SK-N-SH treated with all-trans-retinoic acid at 6 μM for 48 hours (cell line): ENCODE results near the gene CCSER1.

ENCODE experiments used
- ARNTL ChIP-seq: fragments of 450-650 bp; formaldehyde crosslinking; IDR thresholded peaks from 2 replicates; pipeline ENCODE4 v1.5.0; 2020; ENCODE audit warnings: low read depth, mild to moderate bottlenecking, moderate library complexity, borderline replicate concordance
- BACH2 ChIP-seq: fragments of 250-450 bp; sonication (Bioruptor Pico); IDR thresholded peaks from 2 replicates; pipeline ENCODE4 v1.9.0; 2021; ENCODE audit warnings: mild to moderate bottlenecking, borderline replicate concordance
- CSDC2 ChIP-seq: fragments of 250-450 bp; sonication (Bioruptor Pico); IDR thresholded peaks from 2 replicates; pipeline ENCODE4 v1.5.0; 2020; ENCODE audit warnings: mild to moderate bottlenecking, moderate library complexity
- OSR1 ChIP-seq: fragments of 250-450 bp; sonication (Bioruptor Pico); IDR thresholded peaks from 2 replicates; pipeline ENCODE4 v1.8.0; 2022; ENCODE audit warnings: moderate library complexity, mild to moderate bottlenecking, inconsistent platforms
- PPARA ChIP-seq: fragments of 250-450 bp; sonication (Bioruptor Pico); IDR thresholded peaks from 2 replicates; pipeline ENCODE4 v1.5.0; 2020; ENCODE audit warnings: mild to moderate bottlenecking, borderline replicate concordance
- RARB ChIP-seq: fragments of 250-450 bp; sonication (Bioruptor Pico); IDR thresholded peaks from 2 replicates; pipeline ENCODE4 v1.8.0; 2021; ENCODE audit warnings: mild to moderate bottlenecking, moderate library complexity
- TCF4 ChIP-seq: fragments of 250-450 bp; sonication (Bioruptor Pico); IDR thresholded peaks from 2 replicates; pipeline ENCODE4 v1.8.0; 2021; ENCODE audit warnings: mild to moderate bottlenecking, moderate library complexity, borderline replicate concordance
- ZC3H10 ChIP-seq: fragments of 250-450 bp; sonication (Bioruptor Pico); IDR thresholded peaks from 2 replicates; pipeline ENCODE4 v1.5.1; 2021; ENCODE audit warnings: mild to moderate bottlenecking, moderate library complexity
- ZFP3 ChIP-seq: fragments of 250-450 bp; sonication (Bioruptor Pico); IDR thresholded peaks from 2 replicates; pipeline ENCODE4 v1.5.0; 2020; ENCODE audit warnings: mild to moderate bottlenecking, moderate library complexity
- ZFP30 ChIP-seq: fragments of 450-650 bp; formaldehyde crosslinking; IDR thresholded peaks from 2 replicates; pipeline ENCODE4 v1.5.0; 2022; ENCODE audit warnings: mild to moderate bottlenecking, moderate library complexity
- ZNF565 ChIP-seq: fragments of 450-650 bp; formaldehyde crosslinking; conservative IDR thresholded peaks from 2 replicates; pipeline ENCODE4 v1.5.0; 2020; ENCODE audit warnings: low read depth, mild to moderate bottlenecking, moderate library complexity
- TF ChIP-seq, protein P1 (sequence below): fragments of 250-450 bp; sonication (Bioruptor Pico); IDR thresholded peaks from 2 replicates; pipeline ENCODE4 v1.8.0; 2021; ENCODE audit warnings: low read depth, mild to moderate bottlenecking, moderate library complexity, borderline replicate concordance
- TF ChIP-seq, protein P2 (sequence below): fragments of 250-450 bp; sonication (Bioruptor Pico); IDR thresholded peaks from 2 replicates; pipeline ENCODE4 v1.5.1; 2021; ENCODE audit warnings: mild to moderate bottlenecking, moderate library complexity
- TF ChIP-seq, protein P3 (sequence below): fragments of 250-450 bp; sonication (Bioruptor Pico); IDR thresholded peaks from 2 replicates; pipeline ENCODE4 v1.8.0; 2020; ENCODE audit warnings: mild to moderate bottlenecking, moderate library complexity, borderline replicate concordance

DNA sequence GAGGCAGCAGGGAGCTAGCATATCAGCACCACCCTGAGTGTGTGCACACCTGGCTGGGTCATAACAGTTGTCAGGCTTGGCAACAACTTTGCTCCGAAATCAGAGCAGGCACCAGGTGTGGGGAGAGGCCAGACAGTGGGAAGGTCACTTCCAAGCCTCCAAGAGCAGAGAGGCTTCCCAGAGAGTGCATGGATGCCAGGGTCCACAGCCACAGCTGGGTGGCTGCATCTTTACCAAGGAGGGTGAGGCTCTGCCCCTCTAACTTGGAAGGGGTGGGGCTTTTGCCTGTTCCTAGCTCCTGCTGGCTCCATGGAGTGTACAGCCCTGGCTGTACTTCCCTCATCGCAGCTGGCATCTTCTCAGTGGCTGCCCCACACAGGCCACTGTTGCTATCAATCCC, 322.4 kb downstream of the CCSER1 start:
- TF ChIP-seq, protein P1, sequence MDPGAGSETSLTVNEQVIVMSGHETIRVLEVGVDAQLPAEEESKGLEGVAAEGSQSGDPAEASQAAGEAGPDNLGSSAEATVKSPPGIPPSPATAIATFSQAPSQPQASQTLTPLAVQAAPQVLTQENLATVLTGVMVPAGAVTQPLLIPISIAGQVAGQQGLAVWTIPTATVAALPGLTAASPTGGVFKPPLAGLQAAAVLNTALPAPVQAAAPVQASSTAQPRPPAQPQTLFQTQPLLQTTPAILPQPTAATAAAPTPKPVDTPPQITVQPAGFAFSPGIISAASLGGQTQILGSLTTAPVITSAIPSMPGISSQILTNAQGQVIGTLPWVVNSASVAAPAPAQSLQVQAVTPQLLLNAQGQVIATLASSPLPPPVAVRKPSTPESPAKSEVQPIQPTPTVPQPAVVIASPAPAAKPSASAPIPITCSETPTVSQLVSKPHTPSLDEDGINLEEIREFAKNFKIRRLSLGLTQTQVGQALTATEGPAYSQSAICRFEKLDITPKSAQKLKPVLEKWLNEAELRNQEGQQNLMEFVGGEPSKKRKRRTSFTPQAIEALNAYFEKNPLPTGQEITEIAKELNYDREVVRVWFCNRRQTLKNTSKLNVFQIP (CRISPR knock-in tag) = no peak
- TF ChIP-seq OSR1 (CRISPR knock-in tag) = no peak
- TF ChIP-seq TCF4 (CRISPR knock-in tag) = no peak
- TF ChIP-seq BACH2 = no peak
- TF ChIP-seq, protein P2, sequence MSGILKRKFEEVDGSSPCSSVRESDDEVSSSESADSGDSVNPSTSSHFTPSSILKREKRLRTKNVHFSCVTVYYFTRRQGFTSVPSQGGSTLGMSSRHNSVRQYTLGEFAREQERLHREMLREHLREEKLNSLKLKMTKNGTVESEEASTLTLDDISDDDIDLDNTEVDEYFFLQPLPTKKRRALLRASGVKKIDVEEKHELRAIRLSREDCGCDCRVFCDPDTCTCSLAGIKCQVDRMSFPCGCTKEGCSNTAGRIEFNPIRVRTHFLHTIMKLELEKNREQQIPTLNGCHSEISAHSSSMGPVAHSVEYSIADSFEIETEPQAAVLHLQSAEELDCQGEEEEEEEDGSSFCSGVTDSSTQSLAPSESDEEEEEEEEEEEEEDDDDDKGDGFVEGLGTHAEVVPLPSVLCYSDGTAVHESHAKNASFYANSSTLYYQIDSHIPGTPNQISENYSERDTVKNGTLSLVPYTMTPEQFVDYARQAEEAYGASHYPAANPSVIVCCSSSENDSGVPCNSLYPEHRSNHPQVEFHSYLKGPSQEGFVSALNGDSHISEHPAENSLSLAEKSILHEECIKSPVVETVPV = no peak
- no peak for TF ChIP-seq ZFP30 (CRISPR knock-in tag)
- TF ChIP-seq ZNF565 = no peak
- no peak for TF ChIP-seq ZC3H10 (CRISPR knock-in tag)
- no peak for TF ChIP-seq ZFP3 (CRISPR knock-in tag)
- no peak for TF ChIP-seq RARB (CRISPR knock-in tag)
- TF ChIP-seq, protein P3, sequence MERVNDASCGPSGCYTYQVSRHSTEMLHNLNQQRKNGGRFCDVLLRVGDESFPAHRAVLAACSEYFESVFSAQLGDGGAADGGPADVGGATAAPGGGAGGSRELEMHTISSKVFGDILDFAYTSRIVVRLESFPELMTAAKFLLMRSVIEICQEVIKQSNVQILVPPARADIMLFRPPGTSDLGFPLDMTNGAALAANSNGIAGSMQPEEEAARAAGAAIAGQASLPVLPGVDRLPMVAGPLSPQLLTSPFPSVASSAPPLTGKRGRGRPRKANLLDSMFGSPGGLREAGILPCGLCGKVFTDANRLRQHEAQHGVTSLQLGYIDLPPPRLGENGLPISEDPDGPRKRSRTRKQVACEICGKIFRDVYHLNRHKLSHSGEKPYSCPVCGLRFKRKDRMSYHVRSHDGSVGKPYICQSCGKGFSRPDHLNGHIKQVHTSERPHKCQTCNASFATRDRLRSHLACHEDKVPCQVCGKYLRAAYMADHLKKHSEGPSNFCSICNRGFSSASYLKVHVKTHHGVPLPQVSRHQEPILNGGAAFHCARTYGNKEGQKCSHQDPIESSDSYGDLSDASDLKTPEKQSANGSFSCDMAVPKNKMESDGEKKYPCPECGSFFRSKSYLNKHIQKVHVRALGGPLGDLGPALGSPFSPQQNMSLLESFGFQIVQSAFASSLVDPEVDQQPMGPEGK (CRISPR knock-in tag) = no peak
- TF ChIP-seq CSDC2 (CRISPR knock-in tag) = no peak
- no peak for TF ChIP-seq PPARA
- no peak for TF ChIP-seq ARNTL (CRISPR knock-in tag)
